IPS-15b (cell line): ENCODE measurements around the gene ARHGEF39.

Experiments used
- H3K27me3 ChIP-seq: one replicate; pipeline ENCODE4 v1.6.1; 2013; ENCODE audit warnings: low read length; ENCODE audit not compliant: control insufficient read depth, insufficient read depth
- H3K36me3 ChIP-seq: one replicate; pipeline ENCODE4 v1.6.1; 2013; ENCODE audit warnings: low read length; ENCODE audit not compliant: control insufficient read depth, insufficient read depth
- H3K4me1 ChIP-seq: one replicate; pipeline ENCODE4 v1.6.1; 2013; ENCODE audit warnings: mild to moderate bottlenecking, low read length; ENCODE audit not compliant: control insufficient read depth, insufficient read depth
- H3K4me3 ChIP-seq: one replicate; pipeline ENCODE4 v1.5.1; 2013; ENCODE audit warnings: low read depth, low read length
- H3K9ac ChIP-seq: one replicate; pipeline ENCODE4 v1.6.1; 2013; ENCODE audit warnings: low read depth, mild to moderate bottlenecking, low read length
- H3K9me3 ChIP-seq: one replicate; pipeline ENCODE4 v1.6.1; 2013; ENCODE audit warnings: mild to moderate bottlenecking, low read length; ENCODE audit not compliant: control insufficient read depth, insufficient read depth

The ARHGEF39 gene

DNA sequence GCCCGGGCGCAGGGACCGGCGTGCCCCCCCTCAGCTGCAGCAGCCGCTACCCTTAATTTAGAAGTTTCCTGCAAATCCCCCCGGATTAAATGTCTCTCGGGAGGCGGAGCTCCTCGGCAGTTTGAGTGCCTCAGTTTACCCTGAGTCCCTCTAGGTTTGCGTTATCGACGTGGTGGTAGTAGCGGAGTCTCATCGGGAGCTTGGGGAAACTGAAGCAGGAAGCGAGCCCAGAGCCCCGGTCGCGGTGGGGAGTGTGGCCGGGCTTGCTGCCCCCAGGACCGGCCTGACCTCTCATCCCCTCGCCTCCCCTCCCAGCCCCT, 25.3 kb upstream of the ARHGEF39 start:
- Histone ChIP-seq H3K9me3 (no peaks in the 10 kb centered on the region), H3K4me1 (peaks cover 10% of the 10 kb centered on the region), H3K9ac (peak overlapping the region; percentile 12), H3K27me3 (no peaks in the 10 kb centered on the region), H3K36me3 (peaks cover 19% of the 10 kb centered on the region), H3K4me3 (peak overlapping the region; percentile 81)

DNA sequence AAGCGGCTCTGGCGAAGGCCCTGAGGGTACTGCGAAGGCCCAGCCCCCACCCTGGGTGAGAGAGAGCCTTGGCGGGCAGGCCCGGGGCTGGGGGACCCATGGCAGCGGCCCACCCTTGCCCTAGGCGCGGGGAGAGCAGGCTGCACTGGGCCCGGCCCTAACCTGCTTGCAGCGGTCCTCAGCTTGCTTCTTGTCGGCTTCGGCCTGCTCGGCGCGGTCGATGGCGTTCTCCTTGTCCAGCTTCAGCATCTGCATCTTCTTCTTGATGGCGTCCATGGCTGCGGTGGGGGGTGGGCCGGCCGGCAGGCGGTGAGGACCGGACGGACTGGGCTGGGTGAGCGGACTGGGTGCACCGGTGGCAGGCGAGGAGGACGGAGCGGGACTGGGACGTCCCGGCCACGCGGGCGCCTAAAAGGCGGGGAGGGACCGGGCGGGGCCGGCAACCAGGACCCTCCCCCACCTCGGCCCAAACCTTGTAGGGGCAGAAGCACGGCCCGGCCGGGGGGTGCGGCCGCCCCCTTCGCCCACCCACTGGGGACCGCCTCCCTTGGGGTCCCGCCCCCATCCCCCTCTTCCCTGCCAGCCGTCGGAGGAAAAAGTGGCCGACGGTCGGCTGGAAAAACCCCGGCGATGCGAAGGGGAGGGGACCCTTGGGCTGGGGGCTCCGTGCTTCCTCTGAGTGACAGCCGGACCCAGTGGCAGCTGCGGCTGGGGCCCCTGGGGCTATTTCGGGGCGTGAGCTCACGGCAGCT, 24.7 kb upstream of the ARHGEF39 start, which contains the start of gene TPM2:
TPM2 (minus strand) TSS at position 384 of the 752 bp plus-strand sequence; CDS start at position 276, 108 bp downstream.
- Histone ChIP-seq H3K36me3 (peaks cover 24% of the 10 kb centered on the region), H3K4me1 (peaks cover 10% of the 10 kb centered on the region), H3K9ac (peak within 1 kb of the TSS; percentile 92), H3K27me3 (no peaks in the 10 kb centered on the region), H3K4me3 (peak within 1 kb of the TSS; percentile 81), H3K9me3 (no peaks in the 10 kb centered on the region)

DNA sequence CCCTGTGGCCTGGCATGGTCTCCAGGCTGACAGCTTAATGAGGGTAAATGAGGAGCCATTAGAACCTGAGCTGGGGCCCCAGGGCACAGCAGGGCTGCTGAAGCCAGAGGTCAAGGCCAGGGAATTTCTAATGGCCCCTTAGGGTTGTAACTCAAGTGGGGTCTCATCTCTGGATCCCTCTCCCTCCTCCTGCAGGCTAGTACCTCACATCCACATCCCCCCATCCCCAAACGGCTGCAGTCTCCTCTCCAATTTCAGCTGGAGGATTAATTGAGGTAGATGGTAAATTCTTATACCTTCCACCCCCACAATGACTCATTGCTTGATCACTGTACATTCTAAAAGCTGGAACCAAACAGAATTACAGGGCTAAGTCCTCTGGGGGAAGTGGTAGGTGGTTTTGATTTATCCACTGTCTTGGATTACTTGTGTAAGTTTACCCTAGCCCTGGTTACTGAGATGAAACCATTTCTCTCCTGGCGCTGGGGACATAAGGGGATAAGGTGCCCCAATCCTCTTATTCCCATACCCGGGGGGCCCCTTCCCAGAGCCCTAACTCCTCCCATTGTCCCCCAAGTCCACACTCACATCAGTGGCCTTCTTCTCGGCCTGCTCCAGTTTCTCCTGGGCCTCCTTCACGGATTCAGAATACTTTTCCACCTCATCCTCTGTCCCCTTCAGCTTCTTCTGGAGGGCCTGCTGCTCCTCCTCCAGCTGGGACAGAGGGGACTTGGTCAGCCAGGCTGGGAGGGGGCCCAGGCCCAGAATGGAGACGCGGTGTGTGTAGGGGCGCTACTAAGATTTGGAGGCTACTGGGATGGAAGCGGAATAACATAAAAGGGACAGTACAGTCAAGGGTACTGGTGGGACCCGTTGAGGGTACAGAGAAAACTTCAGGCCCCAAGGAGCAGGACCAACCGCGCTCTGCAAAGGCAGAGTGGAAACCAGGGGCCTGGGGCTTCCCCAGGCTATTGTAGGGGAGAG, 23.9 kb upstream of the ARHGEF39 start:
- Histone ChIP-seq H3K36me3 (peaks cover 33% of the 10 kb centered on the region), H3K4me1 (peaks cover 10% of the 10 kb centered on the region), H3K4me3 (peak overlapping the region; percentile 81), H3K9ac (peak overlapping the region; percentile 92), H3K27me3 (no peaks in the 10 kb centered on the region), H3K9me3 (no peaks in the 10 kb centered on the region)

DNA sequence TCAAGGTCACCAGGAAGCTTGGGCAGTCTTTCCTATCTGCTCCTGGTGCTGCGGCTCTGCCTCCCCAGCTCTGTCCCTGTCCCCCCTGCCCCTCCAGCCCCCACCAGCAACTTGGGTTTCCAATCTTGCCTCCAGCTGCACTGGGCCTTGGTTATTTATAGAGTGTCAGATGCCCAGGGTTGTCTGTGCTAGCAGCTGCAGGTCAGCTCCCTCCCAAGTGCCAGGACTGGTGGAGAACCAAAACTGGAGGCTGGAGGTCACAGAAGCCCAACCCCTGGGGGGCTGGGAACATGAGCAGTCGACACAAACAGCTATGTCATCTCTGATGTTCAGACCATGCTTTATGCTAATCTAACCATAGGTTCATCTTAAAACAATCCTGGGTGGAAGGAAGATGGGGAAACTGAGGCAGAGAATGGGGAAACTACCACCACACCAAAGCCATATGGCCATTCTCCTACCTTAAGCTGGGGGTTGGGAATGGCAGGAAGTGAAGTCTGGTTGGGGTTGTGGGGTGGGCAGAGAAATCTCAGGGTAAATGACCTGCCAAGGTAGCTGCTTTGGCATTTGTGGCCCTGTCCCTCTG, 23.1 kb upstream of the ARHGEF39 start:
- Histone ChIP-seq H3K9ac (no peak overlapping the region), H3K27me3 (no peaks in the 10 kb centered on the region), H3K9me3 (no peaks in the 10 kb centered on the region), H3K36me3 (peaks cover 40% of the 10 kb centered on the region), H3K4me3 (peak overlapping the region; percentile 81), H3K4me1 (peaks cover 10% of the 10 kb centered on the region)

DNA sequence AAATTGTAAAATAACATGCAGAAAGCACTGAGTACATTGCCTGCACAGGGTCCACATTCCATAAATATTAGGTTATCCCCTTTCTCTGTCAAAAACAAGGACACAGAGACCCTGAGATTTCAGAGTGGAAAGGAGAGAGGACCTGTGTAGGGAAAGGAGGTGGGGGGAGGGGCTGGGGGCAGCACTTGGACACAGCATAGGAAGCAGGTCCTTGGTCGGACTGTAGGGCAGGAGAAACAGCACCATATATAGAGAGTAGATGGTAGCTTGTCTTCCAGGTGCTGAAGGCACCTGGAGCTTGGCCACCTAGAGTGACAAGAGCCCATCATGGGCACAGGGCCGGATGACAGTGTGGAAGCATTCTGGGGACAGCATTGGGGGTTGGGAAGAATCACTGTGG, 22.3 kb upstream of the ARHGEF39 start:
- Histone ChIP-seq H3K36me3 (peaks cover 48% of the 10 kb centered on the region), H3K27me3 (no peaks in the 10 kb centered on the region), H3K9ac (no peak overlapping the region), H3K4me1 (peaks cover 10% of the 10 kb centered on the region), H3K4me3 (no peak overlapping the region), H3K9me3 (no peaks in the 10 kb centered on the region)

DNA sequence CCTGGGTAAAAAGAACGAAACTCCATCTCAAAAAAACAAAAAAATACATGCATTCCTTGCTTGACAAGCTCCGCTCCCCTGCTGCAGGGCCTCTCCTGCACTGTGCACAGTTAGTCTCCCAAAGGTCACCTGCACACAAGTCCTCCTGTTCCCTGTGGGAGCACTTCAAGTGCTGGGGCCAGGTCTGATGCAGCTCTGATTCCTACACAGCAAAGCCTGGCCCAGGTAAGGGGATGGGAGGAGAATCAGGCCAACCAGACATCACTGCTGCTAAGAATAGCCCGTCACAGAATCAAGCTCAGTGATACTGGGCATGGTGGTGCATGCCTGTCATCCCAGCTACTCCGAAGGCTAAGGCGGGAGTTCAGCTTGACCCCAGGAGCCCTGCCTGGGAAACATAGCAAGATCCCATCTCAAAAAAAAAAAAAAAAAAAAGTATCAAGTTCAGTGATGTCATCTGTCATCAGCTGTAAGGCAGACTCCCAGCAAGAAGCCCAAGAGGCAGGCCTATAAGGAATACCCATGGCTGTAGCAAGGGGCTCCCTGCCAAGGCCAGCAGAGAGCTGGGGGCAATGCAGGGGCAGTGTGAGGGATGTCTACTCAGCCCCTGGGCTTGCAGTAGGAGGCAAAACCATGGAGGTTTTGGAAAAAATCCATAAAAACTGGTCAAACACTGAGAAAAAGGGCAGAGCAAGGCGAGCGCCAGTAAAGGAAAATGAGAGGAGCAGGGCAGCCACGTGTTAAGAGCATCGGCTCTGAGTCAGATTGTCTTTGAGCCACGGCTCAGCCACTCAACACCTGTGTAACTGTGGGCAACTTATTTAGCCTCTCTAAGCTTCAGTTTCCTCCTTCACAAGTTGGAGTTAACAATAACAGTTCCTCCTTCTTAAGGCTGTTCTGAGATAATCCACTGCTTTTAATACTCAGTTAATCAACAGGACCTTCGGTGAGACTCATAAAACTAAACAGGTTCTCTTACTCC, 21.5 kb upstream of the ARHGEF39 start:
- Histone ChIP-seq H3K9me3 (no peaks in the 10 kb centered on the region), H3K4me1 (peaks cover 10% of the 10 kb centered on the region), H3K4me3 (no peak overlapping the region), H3K9ac (no peak overlapping the region), H3K27me3 (no peaks in the 10 kb centered on the region), H3K36me3 (peaks cover 52% of the 10 kb centered on the region)

DNA sequence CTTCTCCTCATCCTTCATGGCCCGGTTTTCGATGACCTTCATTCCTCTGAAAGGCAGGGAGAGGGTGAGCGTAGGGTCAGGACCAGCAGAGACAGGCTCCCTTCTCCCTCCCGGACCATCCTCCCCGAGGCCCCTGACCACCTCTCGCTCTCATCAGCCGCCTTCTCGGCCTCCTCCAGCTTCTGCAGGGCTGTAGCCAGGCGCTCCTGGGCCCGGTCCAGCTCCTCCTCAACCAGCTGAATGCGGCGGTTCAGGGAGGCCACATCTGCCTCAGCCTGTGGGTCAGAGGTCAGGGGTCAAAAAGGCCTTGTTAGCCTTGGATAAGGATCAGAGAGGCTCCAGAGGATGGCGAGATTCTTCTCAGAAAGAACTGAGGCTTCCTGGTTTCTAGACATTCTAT, 20.5 kb upstream of the ARHGEF39 start:
- H3K4me1 ChIP-seq = peaks cover 10% of the 10 kb centered on the region
- H3K27me3 ChIP-seq = no peaks in the 10 kb centered on the region
- H3K4me3 ChIP-seq = no peak overlapping the region
- H3K9me3 ChIP-seq = no peaks in the 10 kb centered on the region
- H3K9ac ChIP-seq = no peak overlapping the region
- peaks cover 52% of the 10 kb centered on the region for H3K36me3 ChIP-seq

DNA sequence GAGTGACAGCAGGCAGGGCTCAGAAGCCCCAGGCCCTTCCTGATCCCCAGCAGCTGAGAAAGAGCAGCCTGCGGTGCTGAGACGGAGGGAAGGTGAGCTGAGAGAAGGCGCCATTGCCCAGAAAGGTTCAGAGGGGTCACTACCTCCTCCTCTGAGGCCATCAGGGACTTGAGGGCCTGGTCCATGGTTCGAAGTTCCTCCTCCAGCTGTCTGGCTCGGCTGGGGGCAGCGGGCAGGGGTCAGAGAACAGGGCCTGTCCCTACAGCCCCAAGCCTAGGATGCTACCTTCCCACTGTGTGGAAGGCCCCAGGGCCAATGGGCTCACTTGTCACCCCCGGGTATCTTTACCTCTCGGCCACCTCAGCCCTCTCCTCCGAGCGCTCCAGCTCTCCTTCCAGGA, 19.9 kb upstream of the ARHGEF39 start:
- Histone ChIP-seq H3K4me1 (peaks cover 10% of the 10 kb centered on the region), H3K9ac (no peak overlapping the region), H3K36me3 (peaks cover 52% of the 10 kb centered on the region), H3K4me3 (no peak overlapping the region), H3K9me3 (no peaks in the 10 kb centered on the region), H3K27me3 (no peaks in the 10 kb centered on the region)

DNA sequence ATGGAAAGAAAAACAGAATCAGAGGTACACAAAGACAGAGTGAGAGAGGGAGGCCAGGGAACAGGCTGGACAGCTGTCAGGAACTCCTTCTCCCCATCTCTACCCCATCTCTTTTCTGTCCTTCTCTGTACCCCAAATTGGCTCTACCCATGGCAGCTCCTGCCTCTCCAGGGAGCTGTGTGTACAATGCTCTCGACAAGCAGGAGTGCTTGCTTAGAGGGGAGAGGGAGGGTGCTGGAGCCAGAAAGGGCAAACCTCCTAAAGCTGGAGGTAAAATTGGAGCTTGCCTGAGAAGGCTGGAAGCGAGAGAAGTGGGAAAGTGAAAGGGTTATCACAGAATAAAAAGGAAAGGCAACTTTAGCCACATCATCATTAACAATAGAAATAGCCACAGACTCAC, 18.3 kb upstream of the ARHGEF39 start:
- no peaks in the 10 kb centered on the region for H3K9me3 ChIP-seq
- no peaks in the 10 kb centered on the region for H3K27me3 ChIP-seq
- peaks cover 52% of the 10 kb centered on the region for H3K36me3 ChIP-seq
- H3K9ac ChIP-seq = no peak overlapping the region
- no peak overlapping the region for H3K4me3 ChIP-seq
- H3K4me1 ChIP-seq = peaks cover 7% of the 10 kb centered on the region

DNA sequence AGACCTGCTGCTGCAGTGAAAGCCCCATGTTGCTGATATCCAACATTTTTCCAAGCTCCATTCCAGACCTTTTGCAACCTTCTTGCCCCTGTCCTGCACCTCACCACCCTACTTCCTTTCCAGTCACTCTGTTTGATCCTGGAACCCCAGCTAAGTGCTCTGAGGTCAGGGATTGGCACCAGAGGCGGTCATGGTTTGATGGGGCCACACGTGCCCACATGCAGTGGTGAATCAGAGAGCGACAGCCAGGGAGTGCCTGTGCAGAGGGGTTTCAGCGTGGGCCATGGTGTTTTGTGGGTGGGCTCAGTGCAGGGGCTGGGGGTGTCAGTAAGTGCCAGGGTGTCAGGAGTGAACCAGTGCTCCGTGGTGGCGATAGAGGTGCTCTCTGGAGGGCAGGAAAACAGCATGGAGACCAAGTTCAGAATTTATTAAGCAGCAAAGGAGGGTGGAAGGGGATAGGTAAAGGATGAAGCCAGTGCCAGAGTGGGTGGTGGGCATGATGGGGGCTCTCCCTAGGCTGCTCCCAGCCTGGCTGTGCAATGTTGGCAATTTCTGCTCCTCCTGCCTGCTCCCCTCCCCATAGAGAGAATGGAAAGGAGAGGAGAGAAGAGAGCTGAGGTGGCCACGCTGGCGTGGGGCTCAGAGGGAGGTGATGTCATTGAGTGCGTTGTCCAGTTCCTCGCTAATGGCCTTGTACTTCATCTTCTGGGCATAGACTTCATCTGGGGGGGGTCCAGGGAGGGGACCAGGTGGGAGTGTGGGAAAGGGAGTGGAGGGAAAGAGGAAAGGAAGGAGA, 17.7 kb upstream of the ARHGEF39 start:
- Histone ChIP-seq H3K4me1 (peaks cover 4% of the 10 kb centered on the region), H3K36me3 (peaks cover 47% of the 10 kb centered on the region), H3K9me3 (no peaks in the 10 kb centered on the region), H3K27me3 (no peaks in the 10 kb centered on the region), H3K4me3 (no peak overlapping the region), H3K9ac (no peak overlapping the region)
